GM19240 (cell line): ENCODE data around the gene LPP.

Source experiments
- DNase-seq: peaks from one replicate; pipeline ENCODE4 v3.0.0; 2011; ENCODE audit warnings: low spot score; ENCODE audit not compliant: insufficient read length

The LPP gene

GRCh38 chr3:188219147-188219546 lies 65.2 kb downstream of the LPP start:
- no peak for DNase-seq

DNA sequence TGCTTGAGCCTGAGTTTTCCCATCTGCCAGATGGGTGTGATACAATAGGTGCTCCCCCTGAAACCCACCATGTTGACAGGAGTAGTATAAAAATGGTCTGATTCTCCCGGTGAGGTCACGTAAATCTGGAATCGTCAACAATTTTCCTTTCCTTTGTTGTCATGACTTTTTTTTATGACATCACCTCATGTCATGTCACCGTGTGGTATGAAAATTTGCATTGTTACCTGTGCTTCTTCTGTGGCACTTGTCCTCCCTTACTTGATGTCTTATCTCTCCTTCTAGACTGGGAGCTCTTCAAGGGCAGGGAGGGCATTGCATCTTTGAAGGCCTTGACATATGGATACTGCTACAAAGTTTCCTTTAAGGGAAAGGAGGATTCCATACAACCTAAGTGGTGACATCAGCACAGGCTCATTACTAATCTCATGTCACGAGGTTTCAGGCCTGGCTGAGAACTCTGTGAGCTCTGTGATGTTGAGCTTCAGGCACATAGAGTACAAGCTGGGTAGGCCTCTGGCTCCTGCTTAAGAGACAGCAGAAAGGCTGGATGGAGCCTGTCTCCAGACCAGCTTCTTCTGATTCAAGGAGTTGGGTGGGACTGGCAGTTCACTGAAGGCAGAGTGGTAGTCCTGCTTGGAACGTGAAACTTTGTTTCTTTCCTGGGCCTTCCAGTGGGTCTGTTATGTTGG lies 66.3 kb downstream of the LPP start:
- no peak for DNase-seq

- DNase-seq, result no peak
These were observed 67.2 kb downstream of the LPP start for GRCh38 chr3:188220988-188221818.

- no peak for DNase-seq
These were observed 70.0 kb downstream of the LPP start for GRCh38 chr3:188223936-188224335.

- no peak for DNase-seq
These were observed 73.5 kb downstream of the LPP start for GRCh38 chr3:188227442-188227841.

- no peak for DNase-seq
These were observed 75.2 kb downstream of the LPP start for GRCh38 chr3:188229177-188229576.

- no peak for DNase-seq
These were observed 75.8 kb downstream of the LPP start for GRCh38 chr3:188229726-188230125.

DNA sequence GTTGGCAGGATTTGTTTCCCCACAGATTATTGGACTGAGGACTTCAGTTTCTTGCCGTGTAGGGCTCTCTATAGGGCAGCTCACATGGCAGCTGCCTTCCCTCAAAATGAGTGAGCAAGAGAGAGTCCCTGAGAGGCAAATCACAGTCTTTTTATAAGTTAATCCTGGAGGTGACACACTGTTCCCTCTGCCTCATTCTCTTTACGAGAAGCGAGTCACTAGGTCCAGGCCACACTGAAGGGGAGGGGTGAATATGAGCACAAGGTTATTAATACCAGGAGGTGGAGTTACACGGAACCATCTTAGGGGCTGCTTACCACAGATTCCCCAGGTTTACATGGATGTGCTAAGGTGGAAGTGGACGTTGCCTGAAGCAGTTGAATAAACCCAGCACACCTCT lies 77.0 kb downstream of the LPP start:
- no peak for DNase-seq

DNA sequence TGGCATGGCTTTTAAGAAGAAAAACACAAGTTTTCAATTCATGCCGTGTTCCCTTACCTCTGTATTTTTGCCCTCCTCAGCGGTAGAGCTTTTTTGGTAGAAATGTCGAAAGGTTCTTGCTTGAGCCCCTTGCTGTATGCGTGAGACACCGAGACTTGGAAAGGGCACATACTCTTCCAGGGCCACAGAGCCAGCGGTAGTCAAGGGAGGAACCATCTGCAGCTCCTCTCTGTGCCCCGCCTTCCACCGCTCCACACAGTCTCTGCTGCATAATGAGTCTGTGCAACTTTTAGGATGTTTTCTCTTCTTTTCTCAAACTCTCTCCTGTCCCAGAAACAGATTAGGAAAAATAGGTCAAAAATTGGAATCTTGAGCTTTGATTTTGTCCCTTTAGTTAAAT lies 77.5 kb downstream of the LPP start:
- no peak for DNase-seq

DNA sequence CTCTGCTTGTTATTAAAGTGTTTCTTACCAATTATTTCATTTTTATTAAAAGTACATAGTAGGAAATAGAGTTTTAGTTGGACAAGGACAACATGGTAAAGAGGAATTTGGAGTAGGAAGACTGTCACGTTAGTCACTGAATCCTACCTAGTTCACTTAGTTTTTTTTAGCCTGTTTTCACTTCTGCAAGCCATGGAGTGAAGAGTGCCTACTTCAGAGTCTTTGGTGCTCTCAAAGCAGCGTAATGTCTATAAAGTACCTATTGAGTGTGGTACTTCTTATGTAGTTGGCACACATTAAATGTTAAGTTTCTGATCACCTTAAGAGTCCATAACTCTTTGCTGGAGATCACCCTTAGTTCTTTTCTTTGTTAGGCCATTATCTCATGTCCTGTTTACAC lies 78.7 kb downstream of the LPP start:
- DNase-seq, result no peak

DNA sequence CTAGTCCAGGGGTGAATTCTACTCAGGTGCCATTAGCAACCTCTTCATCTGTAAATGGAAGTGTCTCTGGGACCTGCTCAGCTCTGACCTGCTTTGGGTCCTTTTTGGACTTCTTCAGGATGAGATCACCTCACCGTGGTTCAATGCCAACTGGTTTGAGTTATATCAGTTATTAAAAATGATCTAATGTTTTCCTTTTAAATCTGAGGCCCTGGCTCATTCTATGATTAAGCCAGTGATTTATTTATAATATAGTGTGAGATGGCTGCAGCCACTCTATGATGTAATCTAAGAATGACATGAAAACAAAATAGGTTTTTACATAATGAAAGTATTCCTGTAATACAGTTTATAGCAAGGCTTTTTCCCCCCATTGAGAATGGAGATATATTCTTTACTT lies 79.4 kb downstream of the LPP start:
- DNase-seq, result no peak

DNA sequence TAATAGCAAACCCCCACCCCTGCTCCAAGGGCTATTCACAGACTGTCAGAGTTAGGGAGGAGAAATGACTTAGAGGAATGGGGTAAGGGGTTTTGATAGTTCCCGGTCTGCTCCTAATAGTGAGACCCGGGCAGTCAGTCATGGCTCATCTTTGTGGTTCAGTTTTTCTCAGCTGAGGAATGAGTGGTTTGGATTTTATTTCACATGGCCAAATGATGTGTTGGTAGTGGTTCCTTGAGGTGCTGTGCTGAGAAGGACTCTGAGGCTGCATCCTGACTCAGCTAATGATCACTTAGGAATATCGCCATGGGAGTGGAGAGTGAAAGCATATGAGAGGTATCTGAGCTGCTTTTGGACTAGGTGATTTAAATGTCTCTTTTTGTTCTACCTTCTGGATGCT lies 80.2 kb downstream of the LPP start:
- DNase-seq, result no peak

DNA sequence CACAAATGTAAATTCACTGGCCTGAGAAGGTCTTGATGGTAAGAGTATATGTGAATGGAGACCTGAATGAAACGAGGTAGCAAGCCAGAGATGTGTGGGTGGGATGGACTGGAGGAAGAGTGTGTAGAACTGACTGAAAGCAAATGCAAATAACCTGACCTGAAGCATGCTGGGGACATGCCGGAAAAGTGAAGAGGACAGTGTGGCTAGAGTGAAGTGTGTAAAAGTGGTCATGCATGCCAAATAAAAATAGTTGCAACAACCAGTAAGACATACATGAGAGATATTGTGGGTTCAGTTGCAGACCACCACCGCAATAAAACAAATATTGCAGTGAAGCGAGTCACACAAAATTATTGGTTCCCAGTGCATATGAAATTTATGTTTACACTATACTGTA lies 82.3 kb downstream of the LPP start:
- no peak for DNase-seq

DNA sequence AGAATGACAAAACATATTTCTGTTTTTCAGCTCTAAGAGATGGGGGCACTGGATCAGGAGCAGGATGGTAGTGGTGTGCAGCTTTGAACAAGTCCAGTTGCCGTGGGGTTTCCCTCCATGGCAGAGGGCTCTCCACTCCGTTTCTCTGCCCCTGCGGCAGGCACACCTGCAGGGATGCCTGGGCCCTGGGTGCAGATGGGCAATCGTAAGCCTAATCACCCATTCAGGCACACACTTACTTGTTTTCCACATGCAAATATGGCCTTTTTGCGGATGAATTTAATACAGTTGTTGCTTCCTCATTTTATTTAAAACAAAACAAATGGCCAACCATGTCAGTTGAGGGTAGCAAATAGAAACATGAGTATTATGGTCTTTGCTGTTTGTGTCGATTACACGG lies 85.1 kb downstream of the LPP start:
- no peak for DNase-seq

- no peak for DNase-seq
These were observed 85.6 kb downstream of the LPP start for GRCh38 chr3:188239577-188239976.

DNA sequence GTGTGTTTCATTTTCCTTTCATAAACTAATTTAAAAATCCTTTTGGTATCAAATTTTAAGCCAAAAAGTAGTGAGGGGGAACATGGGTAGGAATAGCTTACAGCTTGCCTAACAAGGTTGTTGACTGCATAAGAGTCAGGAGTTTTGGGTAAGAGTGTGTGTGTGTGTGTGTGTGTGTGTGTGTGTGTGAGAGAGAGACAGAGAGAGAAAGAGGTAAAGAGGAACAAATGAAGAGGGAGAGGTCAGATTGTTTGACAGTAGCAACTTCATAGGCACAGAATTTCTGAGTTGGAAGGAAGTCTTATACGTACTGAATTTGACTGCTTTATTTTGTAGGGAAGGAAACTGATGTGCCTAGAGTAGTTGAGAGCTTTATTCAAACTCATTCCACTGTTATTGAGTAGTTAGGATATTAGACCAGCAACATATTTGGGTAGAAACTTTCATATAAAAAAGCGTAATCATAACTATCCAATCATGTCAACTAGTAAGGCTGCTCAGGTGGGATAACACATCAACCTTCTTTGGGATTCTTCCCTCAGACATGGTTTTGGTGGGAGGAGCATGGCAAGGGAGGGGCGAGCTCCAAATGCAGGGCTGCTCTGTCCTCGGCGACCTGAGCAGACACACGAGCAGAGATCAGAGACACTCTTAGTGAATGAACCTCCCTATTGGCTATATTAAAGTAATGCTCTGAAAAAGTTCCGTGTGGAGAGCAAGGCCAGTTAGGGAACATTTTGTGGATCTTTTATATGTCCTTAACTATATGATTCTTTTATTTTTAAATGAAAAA lies 86.4 kb downstream of the LPP start:
- DNase-seq, result no peak

DNA sequence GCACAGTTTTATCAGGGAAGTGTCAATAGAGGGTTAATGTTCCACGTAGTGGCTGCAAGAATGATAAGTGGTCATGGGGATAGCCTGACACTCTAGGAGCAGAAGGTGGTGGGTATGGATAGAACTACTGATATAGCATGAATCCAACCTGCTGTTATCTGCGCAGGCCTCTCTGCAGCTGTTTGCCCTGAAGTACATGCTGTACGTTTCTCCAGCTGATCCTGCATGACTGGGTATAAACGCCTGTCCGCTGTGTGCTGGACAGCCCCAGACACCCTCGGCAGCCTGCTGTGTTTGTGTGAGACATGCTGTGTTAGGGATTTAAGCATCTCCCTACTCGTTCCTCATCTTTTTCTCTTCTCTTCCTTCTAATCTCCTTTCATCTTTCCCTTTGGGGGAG lies 87.1 kb downstream of the LPP start:
- DNase-seq, result no peak

DNA sequence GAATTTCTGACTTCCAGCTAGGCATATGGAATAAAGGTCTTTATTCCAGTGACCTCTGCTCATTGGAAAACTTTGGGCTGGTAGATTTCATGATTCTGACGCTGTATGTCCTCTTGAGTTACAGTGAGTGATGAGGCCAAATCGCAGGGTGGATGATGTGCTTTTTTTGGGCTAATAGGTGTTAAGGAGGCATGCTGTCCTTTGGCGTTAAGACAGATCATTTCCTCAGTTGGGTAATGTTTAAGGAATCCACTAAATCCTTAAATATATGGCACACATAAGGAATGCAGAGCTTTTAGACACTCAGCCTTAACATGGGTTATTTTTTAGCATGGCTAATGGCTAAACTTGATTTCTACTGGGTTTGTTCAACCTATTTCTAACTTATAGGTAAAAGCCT lies 87.9 kb downstream of the LPP start:
- no peak for DNase-seq

GRCh38 chr3:188242436-188243123 lies 88.6 kb downstream of the LPP start:
- no peak for DNase-seq

DNA sequence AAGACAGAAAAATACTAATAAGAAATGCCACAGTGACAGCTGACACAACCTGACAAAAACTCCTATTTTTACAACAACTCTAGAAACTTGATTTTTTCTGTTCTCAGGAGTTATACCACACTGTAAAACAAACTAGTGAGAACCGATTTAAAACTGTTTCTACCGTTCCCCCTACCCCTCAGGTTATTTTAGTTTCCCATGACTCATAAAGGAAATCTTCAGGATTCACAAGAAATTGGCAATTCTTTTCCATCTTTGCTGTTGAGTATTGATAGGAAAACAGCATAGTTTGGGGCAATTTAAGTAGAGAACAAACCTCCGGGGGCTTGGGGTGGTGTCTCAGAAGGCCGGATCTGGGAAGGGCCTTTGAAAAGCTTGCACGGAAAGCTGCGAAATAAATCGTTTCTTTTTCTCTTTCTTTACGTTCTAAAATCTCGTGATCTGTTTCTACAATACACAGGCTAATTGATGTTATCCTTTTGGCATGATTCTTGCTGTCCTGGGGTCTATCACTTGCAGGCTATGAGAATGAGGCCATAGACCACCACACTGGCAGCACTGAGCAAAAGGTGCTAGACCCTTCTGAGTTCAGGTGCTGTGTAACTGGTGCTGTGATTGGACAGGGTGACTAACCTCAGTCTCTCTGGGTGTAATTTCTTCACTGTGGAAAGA lies 89.3 kb downstream of the LPP start:
- no peak for DNase-seq

- no peak for DNase-seq
These were observed 90.5 kb downstream of the LPP start for GRCh38 chr3:188244395-188244861.
